ENCODE measurements around the gene PIGB.
"Not testable (repeated sequence)": the region's sequence is repeated elsewhere in the genome, so short reads cannot be mapped to it uniquely, and the experiment has no call there.

PIGB gene

GRCh38 chr15:55383687-55384086 is 64.7 kb downstream of the PIGB start:
- DNase-seq, result no peak

- no peak for DNase-seq
Observed at GRCh38 chr15:55387027-55387426, 68.0 kb downstream of the PIGB start.

- DNase-seq, result no peak
Observed at GRCh38 chr15:55389264-55389607, 70.2 kb downstream of the PIGB start.

- no peak for DNase-seq
Observed at GRCh38 chr15:55394694-55395093, 75.7 kb downstream of the PIGB start.

- no peak for DNase-seq
Observed at GRCh38 chr15:55398243-55398642, 79.2 kb downstream of the PIGB start.

GRCh38 chr15:55400050-55400449 is 81.0 kb downstream of the PIGB start:
- not testable (repeated sequence) for DNase-seq

GRCh38 chr15:55401786-55402246 is 82.8 kb downstream of the PIGB start:
- no peak for DNase-seq

GRCh38 chr15:55402707-55403106 is 83.7 kb downstream of the PIGB start:
- no peak for DNase-seq

GRCh38 chr15:55403531-55403930 is 84.5 kb downstream of the PIGB start:
- no peak for DNase-seq
